AG09319 (cell line): ENCODE measurements around the gene TOM1.

Experiments used
- DNase-seq: peaks from one replicate; pipeline ENCODE4 v3.0.0-alpha.2; 2010; ENCODE audit warnings: low read depth; ENCODE audit errors: extremely low read depth
- CTCF ChIP-seq: IDR thresholded peaks from 2 replicates; pipeline ENCODE4 v1.5.1; 2011; ENCODE audit warnings: low read depth, mild to moderate bottlenecking, inconsistent platforms, low read length, moderate library complexity

The TOM1 gene

GRCh38 chr22:35292786-35293185, 6.9 kb upstream of the TOM1 start:
- TF ChIP-seq CTCF, result no peak
- no peak for DNase-seq

- no peak for TF ChIP-seq CTCF
- no peak for DNase-seq
Measured at GRCh38 chr22:35296051-35296450, 3.6 kb upstream of the TOM1 start.

GRCh38 chr22:35299217-35299672, 449 bp upstream of the TOM1 start:
- DNase-seq, result no peak
- TF ChIP-seq CTCF, result no peak

- no peak for TF ChIP-seq CTCF
- peak; percentile 98 for DNase-seq
Measured at GRCh38 chr22:35301372-35301874, 1.7 kb downstream of the TOM1 start.

GRCh38 chr22:35303029-35303624, 3.4 kb downstream of the TOM1 start:
- DNase-seq, result no peak
- TF ChIP-seq CTCF, result no peak

- no peak for DNase-seq
Measured at GRCh38 chr22:35305525-35306070, 5.9 kb downstream of the TOM1 start.

More at GRCh38 chr22:35305525-35306070, 5.9 kb downstream of the TOM1 start:
- no peak for TF ChIP-seq CTCF
